ENCODE data around the gene CSRP3. TPM values are rescaled to one million over a fixed set of nuclear protein-coding genes. Genes with fewer than 3 reads are reported as not detected.

CSRP3 gene
- total RNA-seq, 1 donor from 2014 or later, result not detected

GRCh38 chr11:19193916-19194315, 7.9 kb downstream of the CSRP3 start:
- intact Hi-C loops (cut with DNase I), result no loop called here
- no peak for DNase-seq (ENCODE audit: low spot score)
- ATAC-seq, result no peak

GRCh38 chr11:19191530-19192169, 10.1 kb downstream of the CSRP3 start:
- DNase-seq (ENCODE audit: low spot score) (no peak), ATAC-seq (no peak)
- intact Hi-C loops (cut with DNase I), result no loop called here

GRCh38 chr11:19187833-19188258, 13.9 kb downstream of the CSRP3 start:
- ATAC-seq, result no peak
- intact Hi-C loops (cut with DNase I), result no loop called here

GRCh38 chr11:19187114-19187832, 14.5 kb downstream of the CSRP3 start:
- ATAC-seq (no peak), DNase-seq (ENCODE audit: low spot score) (no peak)
- intact Hi-C loops (cut with DNase I), result no loop called here

More at GRCh38 chr11:19187833-19188258, 13.9 kb downstream of the CSRP3 start:
- no peak for DNase-seq (ENCODE audit: low spot score)

GRCh38 chr11:19185516-19186052, 16.2 kb downstream of the CSRP3 start:
- no peak for DNase-seq (ENCODE audit: low spot score)
- no peak for ATAC-seq
- intact Hi-C loops (cut with DNase I), result no loop called here

GRCh38 chr11:19185036-19185435, 16.7 kb downstream of the CSRP3 start:
- no peak for DNase-seq (ENCODE audit: low spot score)
- intact Hi-C loops (cut with DNase I), result no loop called here
- no peak for ATAC-seq

- intact Hi-C loops (cut with DNase I), result no loop called here
- no peak for ATAC-seq
Observed at GRCh38 chr11:19183646-19184045, 18.1 kb downstream of the CSRP3 start.

GRCh38 chr11:19181531-19182261, 20.1 kb downstream of the CSRP3 start:
- intact Hi-C loops (cut with DNase I), result no loop called here
- no peak for ATAC-seq
- no peak for DNase-seq (ENCODE audit: low spot score)

More at GRCh38 chr11:19183646-19184045, 18.1 kb downstream of the CSRP3 start:
- DNase-seq (ENCODE audit: low spot score), result no peak

- DNase-seq (ENCODE audit: low spot score) (no peak), ATAC-seq (no peak)
- intact Hi-C loops (cut with DNase I), result no loop called here
Observed at GRCh38 chr11:19176629-19177186, 25.1 kb downstream of the CSRP3 start.

GRCh38 chr11:19173964-19174638, 27.7 kb downstream of the CSRP3 start:
- no peak for ATAC-seq
- no peak for DNase-seq (ENCODE audit: low spot score)
- intact Hi-C loops (cut with DNase I), result no loop called here

GRCh38 chr11:19173004-19173689, 28.6 kb downstream of the CSRP3 start:
- intact Hi-C loops (cut with DNase I), result no loop called here
- no peak for ATAC-seq
- DNase-seq (ENCODE audit: low spot score), result no peak

GRCh38 chr11:19168090-19168489, 33.7 kb downstream of the CSRP3 start:
- intact Hi-C loops (cut with DNase I), result no loop called here
- no peak for DNase-seq (ENCODE audit: low spot score)
- ATAC-seq, result no peak

- intact Hi-C loops (cut with DNase I), result no loop called here
- DNase-seq (ENCODE audit: low spot score) (no peak), ATAC-seq (no peak)
Observed at GRCh38 chr11:19164881-19165280, 36.9 kb downstream of the CSRP3 start.

- intact Hi-C loops (cut with DNase I), result no loop called here
- DNase-seq (ENCODE audit: low spot score) (no peak), ATAC-seq (no peak)
Observed at GRCh38 chr11:19164230-19164855, 37.4 kb downstream of the CSRP3 start.

- ATAC-seq (no peak), DNase-seq (ENCODE audit: low spot score) (no peak)
- intact Hi-C loops (cut with DNase I), result no loop called here
Observed at GRCh38 chr11:19163617-19164016, 38.2 kb downstream of the CSRP3 start.

GRCh38 chr11:19162951-19163505, 38.8 kb downstream of the CSRP3 start:
- ATAC-seq, result no peak
- DNase-seq (ENCODE audit: low spot score), result no peak
- intact Hi-C loops (cut with DNase I), result no loop called here

- no peak for DNase-seq (ENCODE audit: low spot score)
- intact Hi-C loops (cut with DNase I), result no loop called here
- no peak for ATAC-seq
Observed at GRCh38 chr11:19161651-19162050, 40.1 kb downstream of the CSRP3 start.

GRCh38 chr11:19160847-19161246, 40.9 kb downstream of the CSRP3 start:
- ATAC-seq, result no peak
- intact Hi-C loops (cut with DNase I), result no loop called here
- DNase-seq (ENCODE audit: low spot score), result no peak

All from sciatic nerve (tissue), 2 donors.